LNCaP clone FGC (cell line): ENCODE results near the gene ANXA9.
A peak's percentile ranks its signal among the peaks of the same experiment; 100 is the strongest.

ENCODE experiments used
- DNase-seq: peaks from one replicate; pipeline ENCODE4 v3.0.0-alpha.2; 2011; ENCODE audit warnings: low read depth
- H3K4me3 ChIP-seq: 2 replicates; pipeline ENCODE4 v1.5.1; 2011; ENCODE audit warnings: mild to moderate bottlenecking, low read depth, low read length, control low read depth
- TF ChIP-seq, protein P1 (sequence below): IDR thresholded peaks from 2 replicates; pipeline ENCODE4 v1.5.1; 2012; ENCODE audit warnings: mild to moderate bottlenecking; ENCODE audit not compliant: control insufficient read depth, insufficient read depth; ENCODE audit errors: extremely low read depth

Gene ANXA9

GRCh38 chr1:150969626-150970025 lies 12.5 kb upstream of the ANXA9 start:
- no peak for DNase-seq
- H3K4me3 ChIP-seq: no peak overlapping the region
- TF ChIP-seq, protein P1, sequence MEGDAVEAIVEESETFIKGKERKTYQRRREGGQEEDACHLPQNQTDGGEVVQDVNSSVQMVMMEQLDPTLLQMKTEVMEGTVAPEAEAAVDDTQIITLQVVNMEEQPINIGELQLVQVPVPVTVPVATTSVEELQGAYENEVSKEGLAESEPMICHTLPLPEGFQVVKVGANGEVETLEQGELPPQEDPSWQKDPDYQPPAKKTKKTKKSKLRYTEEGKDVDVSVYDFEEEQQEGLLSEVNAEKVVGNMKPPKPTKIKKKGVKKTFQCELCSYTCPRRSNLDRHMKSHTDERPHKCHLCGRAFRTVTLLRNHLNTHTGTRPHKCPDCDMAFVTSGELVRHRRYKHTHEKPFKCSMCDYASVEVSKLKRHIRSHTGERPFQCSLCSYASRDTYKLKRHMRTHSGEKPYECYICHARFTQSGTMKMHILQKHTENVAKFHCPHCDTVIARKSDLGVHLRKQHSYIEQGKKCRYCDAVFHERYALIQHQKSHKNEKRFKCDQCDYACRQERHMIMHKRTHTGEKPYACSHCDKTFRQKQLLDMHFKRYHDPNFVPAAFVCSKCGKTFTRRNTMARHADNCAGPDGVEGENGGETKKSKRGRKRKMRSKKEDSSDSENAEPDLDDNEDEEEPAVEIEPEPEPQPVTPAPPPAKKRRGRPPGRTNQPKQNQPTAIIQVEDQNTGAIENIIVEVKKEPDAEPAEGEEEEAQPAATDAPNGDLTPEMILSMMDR: no peak

GRCh38 chr1:150970808-150971582 lies 11.1 kb upstream of the ANXA9 start:
- TF ChIP-seq, protein P1: no peak
- DNase-seq: no peak
- H3K4me3 ChIP-seq: peak overlapping the region; percentile 84

DNA sequence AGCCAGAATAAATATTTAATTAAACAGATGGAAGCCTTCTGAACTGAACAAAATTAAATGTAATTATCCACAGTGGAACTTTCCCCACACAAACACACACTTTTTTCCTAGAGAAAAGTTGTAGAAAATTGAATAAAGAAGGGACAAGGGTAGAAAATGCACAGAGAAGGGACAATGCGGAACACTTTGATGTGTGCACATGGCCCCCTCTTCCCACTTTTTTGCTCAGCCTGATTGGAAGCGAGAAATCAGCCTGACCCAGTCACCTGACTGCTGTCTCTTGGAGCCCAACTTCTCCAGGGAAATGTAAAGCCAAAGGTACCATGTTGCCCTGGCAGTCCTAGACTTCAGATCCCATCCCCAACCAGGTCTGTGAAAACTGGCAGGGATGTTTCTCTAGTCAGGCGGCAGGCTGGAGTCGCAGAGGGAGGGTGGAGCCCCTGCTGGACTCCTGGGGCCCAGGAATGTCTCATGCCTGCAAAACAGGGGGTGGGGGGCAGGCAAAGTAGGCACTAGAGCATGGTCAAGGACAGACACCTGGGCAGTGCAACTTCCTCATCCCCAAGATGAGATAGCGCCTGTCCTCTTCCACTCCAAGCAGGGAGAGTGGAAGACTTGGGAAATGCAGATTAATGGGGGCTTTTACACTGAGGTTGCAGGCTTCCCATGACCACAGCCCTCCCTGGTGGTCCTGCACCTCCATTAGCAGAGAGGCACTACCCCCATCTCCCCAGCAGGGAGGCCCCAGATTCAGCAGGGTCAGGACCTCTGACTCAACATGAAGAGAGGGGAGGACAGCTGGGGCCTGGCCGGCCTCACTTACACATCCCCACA lies 10.3 kb upstream of the ANXA9 start:
- TF ChIP-seq, protein P1: no peak
- DNase-seq: no peak
- H3K4me3 ChIP-seq: peak overlapping the region; percentile 84

DNA sequence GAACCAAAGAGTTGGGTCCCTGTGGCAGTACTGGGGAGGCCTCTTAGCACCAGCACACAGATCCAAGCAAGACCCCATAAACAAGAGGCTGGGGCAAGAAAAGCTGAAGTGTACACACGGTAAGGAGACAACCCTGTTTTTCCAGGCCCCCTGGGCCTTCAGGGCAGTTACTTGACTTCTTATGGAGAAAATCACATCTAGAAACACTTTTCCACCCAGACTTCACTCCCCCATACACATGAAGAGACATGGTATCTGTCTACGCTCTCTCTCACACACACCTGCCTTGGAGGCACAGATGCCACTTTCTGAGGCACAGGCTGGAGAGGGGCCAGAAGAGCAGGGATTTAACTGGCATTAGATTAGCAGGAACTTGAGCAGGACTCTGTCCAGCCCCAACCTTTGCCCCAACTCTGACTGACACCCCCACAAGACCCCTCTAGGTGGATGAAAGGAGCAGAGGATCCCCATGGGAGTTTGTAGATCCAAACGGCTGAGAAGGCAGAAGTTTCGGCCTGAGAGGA lies 9.6 kb upstream of the ANXA9 start:
- DNase-seq: no peak
- TF ChIP-seq, protein P1: no peak
- peak overlapping the region; percentile 84 for H3K4me3 ChIP-seq

GRCh38 chr1:150973258-150973835 lies 8.7 kb upstream of the ANXA9 start:
- TF ChIP-seq, protein P1: no peak
- peak overlapping the region; percentile 84 for H3K4me3 ChIP-seq
- DNase-seq: no peak

DNA sequence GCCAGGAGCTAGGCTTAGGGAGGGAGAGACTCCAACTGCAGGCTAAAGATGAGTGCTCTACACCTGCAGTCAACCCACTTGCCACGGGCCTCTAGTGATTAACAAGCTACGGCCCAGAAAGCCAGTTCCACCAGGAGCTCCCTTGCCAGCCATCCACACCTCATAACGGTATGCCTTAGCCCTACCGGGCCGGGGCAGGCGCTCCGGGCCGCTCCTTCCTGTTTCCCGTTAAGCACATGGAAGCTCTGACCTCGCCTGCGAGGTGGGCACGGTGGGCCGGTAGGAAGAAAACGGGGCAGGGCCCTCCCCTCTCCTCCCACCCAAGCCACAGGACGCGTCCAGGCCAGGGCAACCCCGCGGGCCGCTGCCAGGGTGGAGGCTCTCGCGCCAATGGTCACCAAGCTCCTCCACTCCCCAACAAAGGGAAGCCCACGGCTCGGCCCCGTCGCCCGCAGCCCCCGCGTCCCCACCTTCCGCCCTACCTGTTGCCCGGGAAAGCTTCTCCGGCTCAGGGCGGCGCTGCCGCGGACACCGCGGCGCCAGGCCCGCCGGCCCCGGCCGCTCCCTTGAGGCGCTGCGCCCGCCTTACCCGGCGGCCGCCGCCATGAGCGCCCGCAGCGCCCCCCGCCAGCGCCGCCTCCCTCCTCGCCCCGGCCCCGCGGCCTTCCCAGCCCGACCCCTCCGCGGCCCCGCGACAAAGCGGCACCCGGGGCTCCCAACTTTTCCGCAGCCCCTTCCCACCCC lies 8.1 kb upstream of the ANXA9 start:
- TF ChIP-seq, protein P1: no peak
- peak overlapping the region; percentile 84 for H3K4me3 ChIP-seq
- DNase-seq: no peak
